Liver (tissue), 9 donors: ENCODE data around the gene STAC2. TPM values are rescaled to one million over a fixed set of nuclear protein-coding genes. Genes with fewer than 3 reads are reported as not detected.

Experiments used
- DNase-seq: peaks from one replicate; pipeline ENCODE4 v3.0.0-alpha.2; 2017; ENCODE audit warnings: low spot score
- H3K27ac ChIP-seq, 2 donors: one replicate each; pipeline ENCODE4 v1.7.0; 2013; ENCODE audit warnings: inconsistent platforms in 2 of 2, low read length in 2 of 2, control low read depth in 1 of 2, low read depth in 1 of 2, mild to moderate bottlenecking in 1 of 2
- H3K27me3 ChIP-seq, 4 donors: one replicate each; pipeline versions ENCODE4 v1.6.1 to v1.7.0; 2013; ENCODE audit warnings: low read length in 3 of 4, inconsistent platforms in 1 of 4, mild to moderate bottlenecking in 1 of 4, moderate library complexity in 1 of 4; ENCODE audit not compliant: control insufficient read depth in 4 of 4, insufficient read depth in 4 of 4
- H3K36me3 ChIP-seq, 4 donors: one replicate each; pipeline versions ENCODE4 v1.6.1 to v1.7.0; 2013; ENCODE audit warnings: low read length in 3 of 4, mild to moderate bottlenecking in 3 of 4, low read depth in 1 of 4, moderate library complexity in 1 of 4; ENCODE audit not compliant: control insufficient read depth in 4 of 4, insufficient read depth in 3 of 4
- H3K4me1 ChIP-seq, 4 donors: one replicate each; pipeline versions ENCODE4 v1.6.1 to v1.7.0; 2013; ENCODE audit warnings: low read length in 3 of 4, mild to moderate bottlenecking in 3 of 4, moderate library complexity in 1 of 4; ENCODE audit not compliant: control insufficient read depth in 4 of 4, insufficient read depth in 4 of 4
- H3K4me3 ChIP-seq, 3 donors: one replicate each; pipeline versions ENCODE4 v1.6.1 to v1.7.0; 2013; ENCODE audit warnings: low read length in 3 of 3, control low read depth in 1 of 3, low read depth in 1 of 3, mild to moderate bottlenecking in 1 of 3
- H3K9ac ChIP-seq, 2 donors: one replicate each; pipeline ENCODE4 v1.7.0; 2013; ENCODE audit warnings: low read length in 2 of 2, mild to moderate bottlenecking in 2 of 2, moderate library complexity in 2 of 2, control low read depth in 1 of 2, low read depth in 1 of 2
- H3K9me3 ChIP-seq, 4 donors: one replicate each; pipeline versions ENCODE4 v1.6.1 to v1.7.0; 2013; ENCODE audit warnings: low read length in 3 of 4; ENCODE audit not compliant: control insufficient read depth in 4 of 4
- EGR1 ChIP-seq, 2 donors: IDR thresholded peaks; 2 replicates each; pipeline ENCODE4 v1.6.1; 2016 to 2018; ENCODE audit warnings: antibody characterized with exemption in 2 of 2, low read depth in 2 of 2
- FOXA1 ChIP-seq: IDR thresholded peaks from 2 replicates; pipeline ENCODE4 v1.6.1; 2016; ENCODE audit warnings: antibody characterized with exemption
- FOXA2 ChIP-seq: IDR thresholded peaks from 2 replicates; pipeline ENCODE4 v1.6.1; 2016; ENCODE audit warnings: antibody characterized with exemption
- GABPA ChIP-seq, 2 donors: IDR thresholded peaks in 1 of 2; conservative IDR thresholded peaks in 1 of 2; 2 replicates each; pipeline ENCODE4 v1.6.1; 2016; ENCODE audit warnings: antibody characterized with exemption in 2 of 2, mild to moderate bottlenecking in 1 of 2, moderate library complexity in 1 of 2
- HNF4A ChIP-seq, 2 donors: conservative IDR thresholded peaks; 2 replicates each; pipeline ENCODE4 v1.6.1; 2016; ENCODE audit warnings: antibody characterized with exemption in 2 of 2, mild to moderate bottlenecking in 2 of 2
- HNF4G ChIP-seq: IDR thresholded peaks from 2 replicates; pipeline ENCODE4 v1.6.1; 2016; ENCODE audit warnings: antibody characterized with exemption
- JUND ChIP-seq, 2 donors: IDR thresholded peaks; 2 replicates each; pipeline ENCODE4 v1.6.1; 2016; ENCODE audit warnings: antibody characterized with exemption in 2 of 2
- NR2F2 ChIP-seq: IDR thresholded peaks from 2 replicates; pipeline ENCODE4 v1.6.1; 2016; ENCODE audit warnings: antibody characterized with exemption
- RAD21 ChIP-seq, 2 donors: IDR thresholded peaks; 2 replicates each; pipeline ENCODE4 v1.6.1; 2016; ENCODE audit warnings: antibody characterized with exemption in 2 of 2, mild to moderate bottlenecking in 2 of 2
- REST ChIP-seq: IDR thresholded peaks from 2 replicates; pipeline ENCODE4 v1.6.1; 2016; ENCODE audit warnings: antibody characterized with exemption, mild to moderate bottlenecking
- RXRA ChIP-seq, 2 donors: IDR thresholded peaks; 2 replicates each; pipeline ENCODE4 v1.6.1; 2017 to 2018; ENCODE audit warnings: antibody characterized with exemption in 2 of 2, mild to moderate bottlenecking in 1 of 2
- SP1 ChIP-seq: IDR thresholded peaks from 2 replicates; pipeline ENCODE4 v1.6.1; 2018; ENCODE audit warnings: antibody characterized with exemption, mild to moderate bottlenecking
- TAF1 ChIP-seq: conservative IDR thresholded peaks from 2 replicates; pipeline ENCODE4 v1.6.1; 2016; ENCODE audit warnings: antibody characterized with exemption, mild to moderate bottlenecking
- YY1 ChIP-seq: IDR thresholded peaks from 2 replicates; pipeline ENCODE4 v1.6.1; 2016; ENCODE audit warnings: antibody characterized with exemption, mild to moderate bottlenecking
- WGBS: extraction: QIAGEN DNeasy Blood & Tissue Kit; methylation state at CpG from one replicate; pipeline ENCODE4 v1.1.7; 2013; 5-methylcytosine and 5-hydroxymethylcytosine counted together
- polyA plus RNA-seq, 2 donors: library from polyadenylated mRNA; stranded (reverse) in 1 of 2; unstranded in 1 of 2; fragments of 200-250 nt in 1 of 2; fragments of >200 nt in 1 of 2; fragmentation: Nextera tagmentation in 1 of 2; extraction: Ambion mirVana in 1 of 2; gene quantifications; one replicate each; pipeline versions ENCODE4 v1.2.1 to v1.2.3, GENCODE V29; 2013 to 2015
- total RNA-seq, 2 donors: library from RNA; depleted of rRNA; stranded (reverse); fragments of >200 nt; gene quantifications; one replicate each; pipeline ENCODE4 v1.2.3, GENCODE V29; 2014
- TF ChIP-seq, protein P1 (sequence below): IDR thresholded peaks from 2 replicates; pipeline ENCODE4 v1.6.1; 2016; ENCODE audit warnings: antibody characterized with exemption
- TF ChIP-seq, protein P2 (sequence below): fragments of 150-350 bp; IDR thresholded peaks from 2 replicates; pipeline ENCODE4 v1.5.1; 2017; ENCODE audit warnings: improper control_type of control experiment, low read depth, low read length; ENCODE audit not compliant: missing input control
- TF ChIP-seq, protein P3 (sequence below): IDR thresholded peaks from 2 replicates; pipeline ENCODE4 v1.6.1; 2016; ENCODE audit warnings: antibody characterized with exemption
- donor health status: healthy.
- donor health status: healthy.
- donor health status: healthy.
- donor health status: healthy.
- donor health status: healthy.

The STAC2 gene
- total and polyA plus RNA-seq, 4 donors: not detected

- DNase-seq: no peak
- WGBS: 88% methylated on average over 7 of the region's 7 CpGs
- Histone ChIP-seq H3K36me3 (peaks cover 5 to 42% (median 22%) of the 10 kb centered on the region in 4 donors), H3K4me1 (peaks cover 0 to 22% (median 10%) of the 10 kb centered on the region in 4 donors), H3K27me3 (no peaks in the 10 kb centered on the region), H3K27ac (no peak overlapping the region), H3K9me3 (no peaks in the 10 kb centered on the region), H3K4me3 (no peak overlapping the region), H3K9ac (no peak overlapping the region)
- no peak for TF ChIP-seq EGR1 (IDR thresholded peaks at IDR 0.05; ENCODE audit: low read depth in 2 of 2)
- TF ChIP-seq RAD21 (IDR thresholded peaks at IDR 0.05): no peak
- TF ChIP-seq FOXA2: no peak
- no peak for TF ChIP-seq SP1
- TF ChIP-seq NR2F2: no peak
- TF ChIP-seq, protein P1, sequence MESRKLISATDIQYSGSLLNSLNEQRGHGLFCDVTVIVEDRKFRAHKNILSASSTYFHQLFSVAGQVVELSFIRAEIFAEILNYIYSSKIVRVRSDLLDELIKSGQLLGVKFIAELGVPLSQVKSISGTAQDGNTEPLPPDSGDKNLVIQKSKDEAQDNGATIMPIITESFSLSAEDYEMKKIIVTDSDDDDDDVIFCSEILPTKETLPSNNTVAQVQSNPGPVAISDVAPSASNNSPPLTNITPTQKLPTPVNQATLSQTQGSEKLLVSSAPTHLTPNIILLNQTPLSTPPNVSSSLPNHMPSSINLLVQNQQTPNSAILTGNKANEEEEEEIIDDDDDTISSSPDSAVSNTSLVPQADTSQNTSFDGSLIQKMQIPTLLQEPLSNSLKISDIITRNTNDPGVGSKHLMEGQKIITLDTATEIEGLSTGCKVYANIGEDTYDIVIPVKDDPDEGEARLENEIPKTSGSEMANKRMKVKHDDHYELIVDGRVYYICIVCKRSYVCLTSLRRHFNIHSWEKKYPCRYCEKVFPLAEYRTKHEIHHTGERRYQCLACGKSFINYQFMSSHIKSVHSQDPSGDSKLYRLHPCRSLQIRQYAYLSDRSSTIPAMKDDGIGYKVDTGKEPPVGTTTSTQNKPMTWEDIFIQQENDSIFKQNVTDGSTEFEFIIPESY: no peak
- TF ChIP-seq RXRA (IDR thresholded peaks at IDR 0.05): no peak
- TF ChIP-seq JUND (IDR thresholded peaks at IDR 0.05): no peak
- no peak for TF ChIP-seq REST
- TF ChIP-seq GABPA (IDR thresholded peaks at IDR 0.05 in 1 of 2, conservative IDR thresholded peaks at IDR 0.05 in 1 of 2): no peak
- TF ChIP-seq, protein P2, sequence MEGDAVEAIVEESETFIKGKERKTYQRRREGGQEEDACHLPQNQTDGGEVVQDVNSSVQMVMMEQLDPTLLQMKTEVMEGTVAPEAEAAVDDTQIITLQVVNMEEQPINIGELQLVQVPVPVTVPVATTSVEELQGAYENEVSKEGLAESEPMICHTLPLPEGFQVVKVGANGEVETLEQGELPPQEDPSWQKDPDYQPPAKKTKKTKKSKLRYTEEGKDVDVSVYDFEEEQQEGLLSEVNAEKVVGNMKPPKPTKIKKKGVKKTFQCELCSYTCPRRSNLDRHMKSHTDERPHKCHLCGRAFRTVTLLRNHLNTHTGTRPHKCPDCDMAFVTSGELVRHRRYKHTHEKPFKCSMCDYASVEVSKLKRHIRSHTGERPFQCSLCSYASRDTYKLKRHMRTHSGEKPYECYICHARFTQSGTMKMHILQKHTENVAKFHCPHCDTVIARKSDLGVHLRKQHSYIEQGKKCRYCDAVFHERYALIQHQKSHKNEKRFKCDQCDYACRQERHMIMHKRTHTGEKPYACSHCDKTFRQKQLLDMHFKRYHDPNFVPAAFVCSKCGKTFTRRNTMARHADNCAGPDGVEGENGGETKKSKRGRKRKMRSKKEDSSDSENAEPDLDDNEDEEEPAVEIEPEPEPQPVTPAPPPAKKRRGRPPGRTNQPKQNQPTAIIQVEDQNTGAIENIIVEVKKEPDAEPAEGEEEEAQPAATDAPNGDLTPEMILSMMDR: no peak
- no peak for TF ChIP-seq YY1
- TF ChIP-seq, protein P3, sequence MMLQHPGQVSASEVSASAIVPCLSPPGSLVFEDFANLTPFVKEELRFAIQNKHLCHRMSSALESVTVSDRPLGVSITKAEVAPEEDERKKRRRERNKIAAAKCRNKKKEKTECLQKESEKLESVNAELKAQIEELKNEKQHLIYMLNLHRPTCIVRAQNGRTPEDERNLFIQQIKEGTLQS: no peak
Measured at GRCh38 chr17:39261286-39261685, 35.5 kb upstream of the STAC2 start.

DNA sequence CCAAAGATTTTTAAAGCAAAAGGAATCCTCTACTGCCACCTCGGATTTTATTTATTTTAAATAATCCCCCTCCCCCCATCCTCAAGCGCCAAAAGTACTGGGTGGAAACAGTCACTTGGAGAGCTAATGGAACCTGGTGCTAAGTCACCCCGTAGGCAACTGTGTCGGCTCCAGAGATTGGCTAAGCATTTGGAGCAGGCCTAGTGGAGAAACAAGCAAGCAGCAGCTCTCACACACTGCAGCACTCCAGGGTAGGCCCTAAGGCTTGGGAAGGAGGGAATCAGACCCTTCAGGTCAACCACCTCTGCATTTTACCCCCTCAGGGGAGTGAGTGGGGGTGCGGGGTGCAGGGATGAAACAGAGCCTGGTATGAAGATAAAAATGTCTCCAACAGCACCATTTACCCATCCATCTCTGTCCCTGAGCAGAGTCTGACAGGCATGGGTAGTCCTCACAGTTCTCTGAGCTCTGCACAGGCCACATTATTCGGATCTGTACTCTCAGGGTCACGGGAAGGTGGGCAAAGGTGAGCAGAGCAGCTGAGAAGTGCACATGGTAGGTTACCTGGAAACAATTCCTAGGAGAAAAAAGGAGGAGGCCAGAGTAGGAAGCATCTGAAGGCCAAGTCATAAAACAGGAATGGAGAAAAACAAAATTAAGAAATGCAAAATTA, 27.2 kb upstream of the STAC2 start:
- H3K9ac ChIP-seq: no peak overlapping the region
- peaks cover 2 to 27% (median 12%) of the 10 kb centered on the region in 4 donors for H3K4me1 ChIP-seq
- H3K4me3 ChIP-seq: no peak overlapping the region
- H3K36me3 ChIP-seq: peaks cover 1 to 8% (median 4%) of the 10 kb centered on the region in 4 donors
- no peak overlapping the region for H3K27ac ChIP-seq
- no peak for DNase-seq
- TF ChIP-seq NR2F2 (no peak), GABPA (IDR thresholded peaks at IDR 0.05 in 1 of 2, conservative IDR thresholded peaks at IDR 0.05 in 1 of 2) (no peak), YY1 (no peak), FOXA1 (no peak), HNF4G (no peak), HNF4A (conservative IDR thresholded peaks at IDR 0.05) (no peak), TAF1 (no peak), JUND (IDR thresholded peaks at IDR 0.05) (no peak), FOXA2 (no peak), REST (no peak)
- TF ChIP-seq, protein P3: no peak
- TF ChIP-seq, protein P2: no peak
- WGBS: 91% methylated on average over 7 of the region's 7 CpGs
- H3K27me3 ChIP-seq: no peaks in the 10 kb centered on the region
- H3K9me3 ChIP-seq: no peaks in the 10 kb centered on the region
